Breast epithelium (tissue), 4 donors: ENCODE measurements around the gene HAPLN1. TPM values are rescaled to one million over a fixed set of nuclear protein-coding genes. Genes with fewer than 3 reads are reported as not detected.

Experiments
- DNase-seq, 2 donors: peaks; one replicate each; pipeline ENCODE4 v3.0.0-alpha.2; 2019; ENCODE audit warnings: low spot score in 2 of 2
- H3K27ac ChIP-seq, 2 donors: fragments of 200-600 bp; sonication (generic) in 1 of 2; one replicate each; pipeline ENCODE4 v1.5.1; 2016 to 2019; ENCODE audit warnings: mild to moderate bottlenecking in 1 of 2
- H3K27me3 ChIP-seq, 2 donors: fragments of 200-600 bp; sonication (generic) in 1 of 2; one replicate each; pipeline versions ENCODE4 v1.5.1 to v1.6.0; 2017 to 2019; ENCODE audit warnings: control low read depth in 1 of 2, mild to moderate bottlenecking in 1 of 2
- H3K36me3 ChIP-seq: fragments of 200-600 bp; one replicate; pipeline ENCODE4 v1.5.1; 2019
- H3K4me1 ChIP-seq, 2 donors: fragments of 200-600 bp; sonication (generic); one replicate each; pipeline ENCODE4 v1.5.1; 2016 to 2019; ENCODE audit warnings: control low read depth in 1 of 2
- H3K4me3 ChIP-seq, 3 donors: fragments of 200-600 bp; sonication (generic); 1 replicate in 2 of 3; 2 replicates in 1 of 3; pipeline ENCODE4 v1.5.1; 2016 to 2019; ENCODE audit warnings: mild to moderate bottlenecking in 3 of 3, moderate library complexity in 2 of 3
- H3K9me3 ChIP-seq, 2 donors: fragments of 200-600 bp; sonication (generic) in 1 of 2; one replicate each; pipeline ENCODE4 v1.5.1; 2016 to 2019; ENCODE audit warnings: control low read depth in 1 of 2
- POLR2A ChIP-seq: fragments of 450-650 bp; IDR thresholded peaks from one replicate; pipeline ENCODE4 v1.6.1; 2016; ENCODE audit warnings: antibody characterized with exemption, mild to moderate bottlenecking, moderate library complexity
- POLR2AphosphoS5 ChIP-seq, 3 donors: sonication (generic); formaldehyde crosslinking; IDR thresholded peaks; one replicate each; pipeline ENCODE4 v1.6.1; 2017; ENCODE audit warnings: antibody characterized with exemption in 3 of 3
- intact Hi-C: fragments of 100-400 bp; cut with DNase I; formaldehyde crosslinking; loops from one replicate; pipeline ENCODE4 v1.15.1; 2023; ENCODE audit warnings: low total_unique reads
- total RNA-seq, 3 donors: library from RNA; depleted of rRNA; stranded (reverse); fragments of >200 nt; gene quantifications; one replicate each; pipeline ENCODE4 v1.1.0, GENCODE V29; 2016
- TF ChIP-seq, protein P1 (sequence below), 3 donors: fragments of 450-650 bp; IDR thresholded peaks; one replicate each; pipeline ENCODE4 v1.5.1; 2016 to 2017; ENCODE audit warnings: antibody characterized with exemption in 3 of 3, mild to moderate bottlenecking in 3 of 3, moderate library complexity in 3 of 3

Gene HAPLN1
- total RNA-seq, 3 donors from 2014 or later: not detected

DNA sequence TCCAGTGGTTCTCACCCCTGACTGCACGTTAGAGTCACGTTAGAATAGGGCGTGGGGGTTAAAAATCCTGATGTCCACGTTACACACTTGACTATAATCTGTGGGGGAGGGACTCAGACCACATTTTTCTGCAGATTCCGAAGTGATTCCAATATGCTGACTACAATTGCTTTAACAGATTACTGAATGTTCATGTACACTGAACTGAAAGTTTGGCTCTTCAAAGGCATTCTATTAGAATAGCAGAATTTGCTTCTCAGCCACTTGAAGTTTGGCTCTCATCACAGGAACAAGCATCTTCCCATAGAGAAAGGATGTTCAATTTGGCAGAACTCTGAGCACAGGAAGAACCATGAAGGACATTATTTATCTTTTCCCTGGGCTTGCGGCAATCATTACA is 84.5 kb downstream of the HAPLN1 start:
- Histone ChIP-seq H3K27me3 (no peaks in the 10 kb centered on the region), H3K36me3 (no peaks in the 10 kb centered on the region), H3K27ac (no peak overlapping the region), H3K4me3 (no peak overlapping the region), H3K9me3 (no peaks in the 10 kb centered on the region), H3K4me1 (no peaks in the 10 kb centered on the region)
- intact Hi-C loops: no loop called here
- no peak for DNase-seq
- TF ChIP-seq POLR2A: no peak
- no peak for TF ChIP-seq POLR2AphosphoS5 (IDR thresholded peaks at IDR 0.05)
- TF ChIP-seq, protein P1, sequence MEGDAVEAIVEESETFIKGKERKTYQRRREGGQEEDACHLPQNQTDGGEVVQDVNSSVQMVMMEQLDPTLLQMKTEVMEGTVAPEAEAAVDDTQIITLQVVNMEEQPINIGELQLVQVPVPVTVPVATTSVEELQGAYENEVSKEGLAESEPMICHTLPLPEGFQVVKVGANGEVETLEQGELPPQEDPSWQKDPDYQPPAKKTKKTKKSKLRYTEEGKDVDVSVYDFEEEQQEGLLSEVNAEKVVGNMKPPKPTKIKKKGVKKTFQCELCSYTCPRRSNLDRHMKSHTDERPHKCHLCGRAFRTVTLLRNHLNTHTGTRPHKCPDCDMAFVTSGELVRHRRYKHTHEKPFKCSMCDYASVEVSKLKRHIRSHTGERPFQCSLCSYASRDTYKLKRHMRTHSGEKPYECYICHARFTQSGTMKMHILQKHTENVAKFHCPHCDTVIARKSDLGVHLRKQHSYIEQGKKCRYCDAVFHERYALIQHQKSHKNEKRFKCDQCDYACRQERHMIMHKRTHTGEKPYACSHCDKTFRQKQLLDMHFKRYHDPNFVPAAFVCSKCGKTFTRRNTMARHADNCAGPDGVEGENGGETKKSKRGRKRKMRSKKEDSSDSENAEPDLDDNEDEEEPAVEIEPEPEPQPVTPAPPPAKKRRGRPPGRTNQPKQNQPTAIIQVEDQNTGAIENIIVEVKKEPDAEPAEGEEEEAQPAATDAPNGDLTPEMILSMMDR (IDR thresholded peaks at IDR 0.05): no peak

DNA sequence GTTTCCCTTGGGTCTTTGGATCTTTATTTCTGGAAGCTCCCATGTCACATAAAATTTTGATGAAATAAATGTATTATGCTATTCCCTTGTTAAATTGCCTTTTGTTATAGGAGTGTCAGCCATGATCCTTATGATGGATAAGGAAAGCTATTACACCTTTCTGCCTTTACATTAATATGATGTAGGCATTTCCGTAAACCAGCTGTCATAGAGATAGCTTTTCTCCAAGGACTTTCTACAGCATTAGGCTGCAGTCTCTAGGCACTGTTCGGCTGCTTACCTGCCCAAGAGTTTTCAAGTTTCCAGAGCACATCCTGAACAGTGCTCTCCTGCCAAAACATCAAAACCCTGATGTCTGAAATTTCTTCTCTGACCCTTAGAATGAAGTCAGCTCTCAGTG is 87.4 kb downstream of the HAPLN1 start:
- no peaks in the 10 kb centered on the region for H3K27me3 ChIP-seq
- intact Hi-C loops: no loop called here
- no peaks in the 10 kb centered on the region for H3K36me3 ChIP-seq
- no peak overlapping the region for H3K4me3 ChIP-seq
- TF ChIP-seq POLR2AphosphoS5 (IDR thresholded peaks at IDR 0.05) (no peak), POLR2A (no peak)
- TF ChIP-seq, protein P1 (IDR thresholded peaks at IDR 0.05): no peak
- no peaks in the 10 kb centered on the region for H3K4me1 ChIP-seq
- no peak overlapping the region for H3K27ac ChIP-seq
- DNase-seq: no peak
- H3K9me3 ChIP-seq: no peaks in the 10 kb centered on the region

DNA sequence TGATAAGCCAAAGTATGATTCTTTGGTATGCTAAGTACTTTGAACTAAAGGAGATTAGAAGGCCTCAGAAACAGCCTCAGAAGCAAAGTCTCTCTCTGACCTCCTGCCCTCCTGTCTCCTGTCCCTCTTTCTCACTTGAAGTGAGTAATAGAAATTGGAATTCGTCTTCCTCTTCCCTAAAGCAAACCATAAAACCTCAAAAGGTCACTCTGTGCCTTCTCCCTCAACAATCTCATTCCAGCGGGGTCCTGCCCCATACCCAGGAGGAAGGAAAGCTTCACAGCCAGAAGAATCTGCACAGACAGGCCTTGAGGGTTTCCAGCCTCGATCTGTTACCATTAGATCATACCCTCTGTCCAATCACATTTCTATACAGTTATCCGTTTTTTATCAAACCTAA is 87.8 kb downstream of the HAPLN1 start:
- Histone ChIP-seq H3K27ac (no peak overlapping the region), H3K27me3 (no peaks in the 10 kb centered on the region), H3K36me3 (no peaks in the 10 kb centered on the region), H3K9me3 (no peaks in the 10 kb centered on the region), H3K4me3 (no peak overlapping the region), H3K4me1 (no peaks in the 10 kb centered on the region)
- DNase-seq: no peak
- intact Hi-C loops: no loop called here
- TF ChIP-seq, protein P1 (IDR thresholded peaks at IDR 0.05): no peak
- TF ChIP-seq POLR2A (no peak), POLR2AphosphoS5 (IDR thresholded peaks at IDR 0.05) (no peak)

DNA sequence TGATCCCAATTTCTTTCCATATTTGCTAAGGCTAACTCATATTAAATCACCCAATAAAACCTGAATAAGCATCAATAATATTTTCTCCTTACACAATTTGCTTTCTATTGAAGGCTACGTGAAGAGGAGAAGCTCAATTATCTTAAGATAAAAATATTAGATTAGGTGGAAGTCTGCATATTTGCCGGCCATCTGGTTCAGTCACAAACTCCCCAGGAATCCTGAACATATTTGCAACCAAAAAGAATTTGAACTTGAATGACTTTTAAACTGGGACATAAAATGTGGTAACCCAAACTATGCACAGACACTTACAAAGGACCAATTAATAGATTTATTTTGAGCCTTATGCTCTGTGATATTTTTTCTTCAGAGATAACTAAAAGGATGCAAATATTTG is 92.3 kb downstream of the HAPLN1 start:
- Histone ChIP-seq H3K27me3 (no peaks in the 10 kb centered on the region), H3K4me1 (no peaks in the 10 kb centered on the region), H3K27ac (no peak overlapping the region), H3K9me3 (no peaks in the 10 kb centered on the region), H3K36me3 (no peaks in the 10 kb centered on the region), H3K4me3 (no peak overlapping the region)
- no peak for DNase-seq
- intact Hi-C loops: no loop called here
- TF ChIP-seq POLR2A: no peak
- no peak for TF ChIP-seq POLR2AphosphoS5 (IDR thresholded peaks at IDR 0.05)
- TF ChIP-seq, protein P1 (IDR thresholded peaks at IDR 0.05): no peak

DNA sequence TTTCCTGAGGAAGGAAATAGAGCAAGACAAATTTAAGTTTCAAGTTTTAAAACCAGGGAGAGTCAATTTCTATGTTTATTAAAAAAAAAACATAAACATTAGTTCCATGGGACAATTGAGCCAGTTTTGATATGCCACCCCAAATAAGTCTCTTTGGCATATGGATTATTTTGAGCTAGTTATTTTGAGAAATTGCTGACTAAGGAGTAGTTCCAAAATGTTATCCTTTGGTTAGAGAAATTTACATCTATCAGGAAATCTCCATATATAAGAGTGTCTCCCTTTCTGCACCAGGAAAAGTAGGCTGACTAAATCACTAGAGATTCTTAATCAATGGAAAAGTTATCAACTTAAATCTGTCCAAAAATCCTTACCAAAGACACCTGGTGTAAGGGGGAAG is 105.8 kb downstream of the HAPLN1 start:
- H3K36me3 ChIP-seq: no peaks in the 10 kb centered on the region
- H3K9me3 ChIP-seq: peaks cover 0 to 12% of the 10 kb centered on the region in 2 donors
- H3K27me3 ChIP-seq: no peaks in the 10 kb centered on the region
- H3K4me1 ChIP-seq: no peaks in the 10 kb centered on the region
- no peak overlapping the region for H3K4me3 ChIP-seq
- TF ChIP-seq, protein P1 (IDR thresholded peaks at IDR 0.05): no peak
- TF ChIP-seq POLR2A (no peak), POLR2AphosphoS5 (IDR thresholded peaks at IDR 0.05) (no peak)
- no peak overlapping the region for H3K27ac ChIP-seq
- intact Hi-C loops: no loop called here
- DNase-seq: no peak
